PFSK-1 (cell line): ENCODE data around the gene TRIM8.

ENCODE experiments used
- FOXP2 ChIP-seq: optimal IDR thresholded peaks from 2 replicates; pipeline ENCODE3; 2011; ENCODE audit warnings: borderline replicate concordance, control low read depth, inconsistent platforms; ENCODE audit not compliant: insufficient read depth; ENCODE audit errors: extremely low read length, extremely low read depth
- POLR2AphosphoS5 ChIP-seq: IDR thresholded peaks from 2 replicates; pipeline ENCODE4 v1.6.1; 2012; ENCODE audit warnings: low read depth, mild to moderate bottlenecking, control low read depth, low read length, moderate library complexity
- SIN3A ChIP-seq: IDR thresholded peaks from 2 replicates; pipeline ENCODE4 v1.6.1; 2012; ENCODE audit warnings: mild to moderate bottlenecking, low read length, moderate library complexity, borderline replicate concordance; ENCODE audit not compliant: insufficient read depth
- TAF1 ChIP-seq: IDR thresholded peaks from 2 replicates; pipeline ENCODE4 v1.6.1; 2012; ENCODE audit warnings: low read length, control low read depth, borderline replicate concordance; ENCODE audit not compliant: insufficient read depth
- TF ChIP-seq, protein P1 (sequence below), 2 experiments: IDR thresholded peaks; 2 replicates each; pipeline versions ENCODE4 v1.6.1 to v1.8.0; 2011 to 2012; ENCODE audit warnings: low read depth in 2 of 2, low read length in 2 of 2, control low read depth in 1 of 2, inconsistent platforms in 1 of 2, mild to moderate bottlenecking in 1 of 2, moderate library complexity in 1 of 2; ENCODE audit not compliant: insufficient read depth in 1 of 2

TRIM8 gene

DNA sequence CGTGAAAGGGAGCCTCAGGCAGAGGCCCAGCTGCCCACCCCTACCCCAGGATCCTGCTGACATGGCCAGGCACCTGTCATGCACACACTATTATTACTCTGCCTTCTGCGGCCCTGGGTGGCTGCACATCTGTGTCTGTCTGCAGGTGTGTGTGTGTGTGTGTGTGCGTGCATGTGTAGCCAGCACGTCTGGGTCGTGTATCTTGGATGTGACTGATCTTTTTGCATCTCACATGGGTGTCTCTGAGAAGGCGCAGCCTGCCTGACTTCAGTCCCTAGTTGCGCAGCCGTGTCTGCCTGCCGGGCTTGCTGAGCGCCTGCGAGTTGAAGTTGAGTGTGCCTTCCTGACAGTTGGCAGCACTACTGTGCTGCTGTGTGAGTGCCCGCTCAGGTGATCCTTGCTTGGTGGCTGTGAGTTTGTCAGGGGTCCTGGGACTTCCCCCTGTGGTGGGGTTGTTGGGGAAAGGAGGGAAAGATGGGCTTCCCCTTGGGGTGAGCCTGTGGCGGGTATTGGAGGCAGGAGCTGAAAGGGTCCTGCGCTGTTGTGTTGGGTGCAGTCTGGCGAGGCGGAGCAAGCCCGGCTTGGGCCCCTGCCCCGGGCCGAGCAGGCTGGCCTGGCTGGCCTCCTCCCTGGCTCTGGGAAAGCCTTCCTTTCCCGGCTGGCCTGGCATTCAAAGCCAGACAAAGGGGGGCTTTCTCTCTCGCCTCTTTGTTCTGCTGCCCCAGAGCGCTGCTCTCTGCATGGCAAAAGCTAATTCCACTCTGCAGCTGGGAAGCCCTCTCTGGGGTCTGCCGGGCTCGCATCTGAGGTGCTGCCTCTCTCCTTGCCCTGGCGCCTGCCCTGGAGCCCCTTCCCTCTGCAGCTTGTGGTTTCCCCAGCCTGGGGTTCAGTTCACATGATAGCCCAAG, 4.9 kb downstream of the TRIM8 start:
- TF ChIP-seq, protein P1, sequence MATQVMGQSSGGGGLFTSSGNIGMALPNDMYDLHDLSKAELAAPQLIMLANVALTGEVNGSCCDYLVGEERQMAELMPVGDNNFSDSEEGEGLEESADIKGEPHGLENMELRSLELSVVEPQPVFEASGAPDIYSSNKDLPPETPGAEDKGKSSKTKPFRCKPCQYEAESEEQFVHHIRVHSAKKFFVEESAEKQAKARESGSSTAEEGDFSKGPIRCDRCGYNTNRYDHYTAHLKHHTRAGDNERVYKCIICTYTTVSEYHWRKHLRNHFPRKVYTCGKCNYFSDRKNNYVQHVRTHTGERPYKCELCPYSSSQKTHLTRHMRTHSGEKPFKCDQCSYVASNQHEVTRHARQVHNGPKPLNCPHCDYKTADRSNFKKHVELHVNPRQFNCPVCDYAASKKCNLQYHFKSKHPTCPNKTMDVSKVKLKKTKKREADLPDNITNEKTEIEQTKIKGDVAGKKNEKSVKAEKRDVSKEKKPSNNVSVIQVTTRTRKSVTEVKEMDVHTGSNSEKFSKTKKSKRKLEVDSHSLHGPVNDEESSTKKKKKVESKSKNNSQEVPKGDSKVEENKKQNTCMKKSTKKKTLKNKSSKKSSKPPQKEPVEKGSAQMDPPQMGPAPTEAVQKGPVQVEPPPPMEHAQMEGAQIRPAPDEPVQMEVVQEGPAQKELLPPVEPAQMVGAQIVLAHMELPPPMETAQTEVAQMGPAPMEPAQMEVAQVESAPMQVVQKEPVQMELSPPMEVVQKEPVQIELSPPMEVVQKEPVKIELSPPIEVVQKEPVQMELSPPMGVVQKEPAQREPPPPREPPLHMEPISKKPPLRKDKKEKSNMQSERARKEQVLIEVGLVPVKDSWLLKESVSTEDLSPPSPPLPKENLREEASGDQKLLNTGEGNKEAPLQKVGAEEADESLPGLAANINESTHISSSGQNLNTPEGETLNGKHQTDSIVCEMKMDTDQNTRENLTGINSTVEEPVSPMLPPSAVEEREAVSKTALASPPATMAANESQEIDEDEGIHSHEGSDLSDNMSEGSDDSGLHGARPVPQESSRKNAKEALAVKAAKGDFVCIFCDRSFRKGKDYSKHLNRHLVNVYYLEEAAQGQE (IDR thresholded peaks at IDR 0.05; ENCODE audit: insufficient read depth in 1 of 2, low read depth in 2 of 2, low read length in 2 of 2): no peak
- no peak for TF ChIP-seq POLR2AphosphoS5
- TF ChIP-seq TAF1: no peak
- no peak for TF ChIP-seq SIN3A
- TF ChIP-seq FOXP2: no peak

DNA sequence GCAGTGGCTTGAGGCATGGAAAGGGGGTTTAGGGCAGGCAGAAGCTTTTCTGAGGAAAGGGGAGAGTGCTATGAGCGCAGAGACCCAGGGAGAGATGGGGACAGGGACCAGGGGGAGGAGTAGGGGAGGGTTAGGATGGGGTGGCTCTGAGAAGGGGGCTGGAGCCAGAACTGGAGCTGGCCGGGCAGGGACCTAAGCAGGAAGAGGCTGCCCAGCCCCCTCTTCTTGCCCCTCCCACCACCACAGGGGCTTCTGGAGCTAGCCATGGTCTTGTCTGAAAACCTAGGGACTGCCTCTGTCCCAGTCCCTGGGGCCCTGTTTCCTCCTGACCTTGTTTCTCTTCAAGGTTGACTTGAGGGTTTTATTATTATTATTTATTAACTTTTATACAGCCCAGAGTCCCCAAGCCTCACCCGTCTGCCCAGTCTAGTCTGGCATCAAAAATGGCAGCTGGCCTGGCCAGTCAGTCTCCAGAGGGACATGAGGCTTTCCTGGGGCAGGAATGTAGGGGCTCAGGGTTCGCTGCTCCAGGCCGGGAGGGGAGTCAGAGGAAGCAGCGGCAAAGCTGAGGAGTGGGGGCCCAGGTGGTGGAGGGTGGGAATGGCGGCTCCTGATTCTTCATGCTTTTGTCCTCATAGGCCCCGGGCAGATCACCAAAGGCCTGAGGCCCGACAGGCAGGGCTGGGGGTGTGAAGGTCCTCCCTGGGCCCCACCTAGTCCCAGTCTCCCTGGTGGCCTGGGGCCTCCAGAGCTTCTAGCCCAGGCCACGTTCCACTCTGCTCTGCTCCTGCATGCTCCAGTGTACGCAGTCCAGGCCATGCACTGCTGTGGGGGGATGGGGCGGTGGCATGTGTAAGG, 5.7 kb downstream of the TRIM8 start:
- TF ChIP-seq, protein P1 (IDR thresholded peaks at IDR 0.05; ENCODE audit: insufficient read depth in 1 of 2, low read depth in 2 of 2, low read length in 2 of 2): no peak
- no peak for TF ChIP-seq POLR2AphosphoS5
- TF ChIP-seq TAF1: no peak
- no peak for TF ChIP-seq SIN3A
- TF ChIP-seq FOXP2: no peak

DNA sequence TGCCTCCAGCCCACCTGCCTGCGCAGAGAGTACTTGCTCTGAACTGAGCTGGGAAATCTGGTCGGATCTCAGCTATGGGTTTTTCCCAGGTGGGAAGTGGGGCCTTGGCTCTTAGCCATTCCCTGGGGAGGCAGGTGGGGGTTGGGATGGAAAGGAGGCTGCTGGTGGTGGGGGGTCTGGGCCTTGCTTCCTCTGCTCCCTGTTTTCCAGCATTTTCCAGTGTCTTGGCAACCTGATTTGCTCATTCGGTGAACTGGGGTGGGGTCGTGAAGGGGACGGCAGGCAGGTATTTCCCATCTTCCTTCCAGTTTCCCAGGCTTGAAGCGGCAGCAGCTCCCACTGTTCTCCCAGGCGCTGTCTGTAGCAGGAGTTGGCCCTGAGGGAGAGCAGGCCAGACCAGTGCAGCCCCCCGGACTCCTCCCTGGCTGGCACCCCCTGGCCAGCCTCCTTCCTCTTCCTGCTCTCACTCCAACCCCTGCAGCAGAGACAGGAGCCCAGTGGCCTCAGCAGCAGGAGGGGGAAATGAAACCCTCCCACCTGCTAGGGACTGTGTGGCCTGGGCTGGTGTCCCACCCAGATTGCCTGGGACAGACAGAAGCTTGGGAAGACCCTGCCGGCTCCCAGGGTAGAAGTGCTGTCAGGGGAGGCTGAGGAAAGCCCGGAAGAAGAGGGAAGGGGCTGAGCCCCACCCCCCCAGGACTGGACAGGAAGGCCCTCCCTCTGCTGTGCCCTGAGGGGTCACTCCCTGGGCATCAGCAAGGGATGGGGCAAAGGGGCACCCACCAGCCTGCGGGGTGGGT, 6.6 kb downstream of the TRIM8 start:
- no peak for TF ChIP-seq FOXP2
- no peak for TF ChIP-seq TAF1
- no peak for TF ChIP-seq SIN3A
- TF ChIP-seq POLR2AphosphoS5: no peak

DNA sequence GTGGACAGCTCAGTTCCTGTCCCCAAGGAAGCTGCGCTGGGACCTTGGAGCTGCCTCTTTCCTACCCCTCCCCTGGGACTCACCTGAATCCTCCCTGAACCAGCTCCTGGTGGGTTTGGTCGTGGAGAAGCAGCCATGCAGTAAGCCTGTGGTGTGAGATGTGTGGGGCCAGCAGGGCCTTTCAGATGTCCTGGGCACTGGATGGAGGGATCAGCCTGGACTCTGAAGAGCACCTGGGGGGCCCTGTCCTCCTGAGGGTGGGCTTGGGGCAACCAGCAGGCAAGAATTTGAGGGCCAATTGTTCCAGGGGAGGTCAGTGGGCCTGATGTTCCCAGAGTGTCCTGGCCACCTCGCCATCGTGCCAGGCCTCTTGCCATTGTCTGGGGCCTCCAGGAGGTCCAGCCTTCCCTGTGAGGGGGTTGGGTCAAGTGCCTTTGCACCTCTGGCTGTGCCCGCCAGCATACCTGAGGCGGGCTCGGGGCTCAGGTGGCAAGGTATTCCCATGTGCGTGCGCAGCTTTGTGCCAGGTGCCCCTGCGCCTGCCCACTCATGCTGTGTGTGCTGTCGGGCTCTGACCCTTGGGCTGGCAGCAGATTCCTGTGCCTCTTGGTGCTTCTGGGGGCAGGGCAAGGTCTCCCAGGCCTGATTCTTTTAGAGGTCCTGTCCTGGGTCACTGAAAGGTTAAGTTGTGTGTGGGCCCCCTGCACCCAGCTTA, 7.3 kb downstream of the TRIM8 start:
- no peak for TF ChIP-seq TAF1
- TF ChIP-seq POLR2AphosphoS5: no peak
- TF ChIP-seq, protein P1 (IDR thresholded peaks at IDR 0.05; ENCODE audit: insufficient read depth in 1 of 2, low read depth in 2 of 2, low read length in 2 of 2): no peak
